GM23338 (cell line): ENCODE measurements around the gene CPEB3. TPM values are rescaled to one million over a fixed set of nuclear protein-coding genes. Genes with fewer than 3 reads are reported as not detected.

Experiments used
- ATAC-seq: fragments of 200-7000 bp; cut with Tn5 transposase; 3 replicates; pipeline ENCODE4 v1.9.1; 2020
- DNase-seq: peaks from one replicate; pipeline ENCODE4 v3.0.0-alpha.2; 2015; ENCODE audit warnings: low spot score
- H2AFZ ChIP-seq: fragments of 200-600 bp; sonication (generic); 2 replicates; pipeline ENCODE4 v1.8.0; 2016; ENCODE audit warnings: antibody characterized with exemption, mild to moderate bottlenecking, moderate library complexity
- H3F3A ChIP-seq: fragments of 200-600 bp; sonication (generic); replicated peaks from 2 replicates; pipeline ENCODE4 v1.8.0; 2017; ENCODE audit warnings: antibody characterized with exemption, mixed run types, low read depth
- H3K27ac ChIP-seq: fragments of 200-600 bp; sonication (generic); 2 replicates; pipeline ENCODE4 v1.6.1; 2016; ENCODE audit warnings: low read depth
- H3K27me3 ChIP-seq: fragments of 200-600 bp; sonication (generic); 2 replicates; pipeline ENCODE4 v1.8.0; 2016; ENCODE audit warnings: mild to moderate bottlenecking, mixed run types, moderate library complexity; ENCODE audit not compliant: insufficient read depth
- H3K36me3 ChIP-seq: fragments of 200-600 bp; sonication (generic); 2 replicates; pipeline ENCODE4 v1.8.0; 2016; ENCODE audit warnings: mild to moderate bottlenecking; ENCODE audit not compliant: insufficient read depth
- H3K4me1 ChIP-seq: fragments of 200-600 bp; sonication (generic); 2 replicates; pipeline ENCODE4 v1.8.0; 2016; ENCODE audit warnings: mild to moderate bottlenecking, moderate library complexity; ENCODE audit not compliant: insufficient read depth
- H3K4me2 ChIP-seq: fragments of 200-600 bp; sonication (generic); 2 replicates; pipeline ENCODE4 v1.7.1; 2017; ENCODE audit warnings: mixed run types
- H3K4me3 ChIP-seq: fragments of 200-600 bp; sonication (generic); 2 replicates; pipeline ENCODE4 v1.6.1; 2016; ENCODE audit warnings: mixed run types
- H3K79me2 ChIP-seq: fragments of 200-600 bp; sonication (generic); replicated peaks from 2 replicates; pipeline ENCODE4 v1.8.0; 2017; ENCODE audit warnings: mild to moderate bottlenecking; ENCODE audit not compliant: insufficient read depth
- H3K9me2 ChIP-seq: fragments of 200-600 bp; sonication (generic); 2 replicates; pipeline ENCODE4 v1.8.0; 2017; ENCODE audit not compliant: insufficient read depth
- H4K20me1 ChIP-seq: fragments of 200-600 bp; sonication (generic); replicated peaks from 2 replicates; pipeline ENCODE4 v1.8.0; 2017; ENCODE audit warnings: mild to moderate bottlenecking; ENCODE audit not compliant: insufficient read depth
- H3K27ac Mint-ChIP-seq: 2 replicates; pipeline ENCODE4 v1.8.0; 2020; ENCODE audit warnings: inconsistent platforms, mild to moderate bottlenecking, moderate library complexity, mixed read lengths
- H3K27me3 Mint-ChIP-seq: 3 replicates; pipeline ENCODE4 v1.8.0; 2022; ENCODE audit warnings: low read depth, mild to moderate bottlenecking, moderate library complexity, mixed read lengths, inconsistent platforms; ENCODE audit not compliant: insufficient read depth, poor library complexity
- H3K36me3 Mint-ChIP-seq: 3 replicates; pipeline ENCODE4 v1.8.0; 2021; ENCODE audit warnings: low read depth, mild to moderate bottlenecking, inconsistent platforms, moderate library complexity, mixed read lengths
- H3K4me1 Mint-ChIP-seq: 3 replicates; pipeline ENCODE4 v1.8.0; 2020; ENCODE audit warnings: mild to moderate bottlenecking, inconsistent platforms, mixed read lengths
- H3K4me3 Mint-ChIP-seq: 3 replicates; pipeline ENCODE4 v1.8.0; 2021; ENCODE audit warnings: moderate library complexity, mild to moderate bottlenecking, inconsistent platforms, mixed read lengths
- H3K9me3 Mint-ChIP-seq: 3 replicates; pipeline ENCODE4 v1.8.0; 2020; ENCODE audit warnings: moderate library complexity, mild to moderate bottlenecking, inconsistent platforms, mixed read lengths
- EZH2phosphoT487 ChIP-seq: fragments of 200-600 bp; sonication (generic); IDR thresholded peaks from one replicate; pipeline ENCODE4 v1.8.1; 2018; ENCODE audit warnings: antibody characterized with exemption; ENCODE audit not compliant: unreplicated experiment
- POLR2AphosphoS5 ChIP-seq: IDR thresholded peaks from 2 replicates; pipeline ENCODE4 v1.6.1; 2016; ENCODE audit warnings: antibody characterized with exemption, low read depth
- REST ChIP-seq: IDR thresholded peaks from one replicate; pipeline ENCODE4 v1.6.1; 2018; ENCODE audit warnings: antibody characterized with exemption; ENCODE audit not compliant: unreplicated experiment
- STAT1 ChIP-seq: IDR thresholded peaks from one replicate; pipeline ENCODE4 v1.6.1; 2016; ENCODE audit warnings: antibody characterized with exemption; ENCODE audit not compliant: unreplicated experiment
- ZNF114 ChIP-seq: fragments of 250-450 bp; sonication (Bioruptor Pico); IDR thresholded peaks from 2 replicates; pipeline ENCODE4 v1.5.0; 2020; ENCODE audit warnings: mild to moderate bottlenecking, moderate library complexity
- ZNF462 ChIP-seq: fragments of 250-450 bp; sonication (Bioruptor Pico); IDR thresholded peaks from 2 replicates; pipeline ENCODE4 v1.5.0; 2020; ENCODE audit warnings: mild to moderate bottlenecking, moderate library complexity
- polyA plus RNA-seq: library from polyadenylated mRNA; unstranded; fragments of >200 nt; fragmentation: Nextera tagmentation; extraction: Ambion mirVana; gene quantifications from 2 replicates; pipeline ENCODE4 v1.2.1, GENCODE V29; 2016
- total RNA-seq: library from RNA; depleted of rRNA; stranded (reverse); fragments of >200 nt; shearing (Covaris generic); gene quantifications from 2 replicates; pipeline ENCODE4 v1.2.3, GENCODE V29; 2014

CPEB3 gene
- total and polyA plus RNA-seq, 2 experiments from 2014 or later = 0.74 to 1.9 TPM

GRCh38 chr10:92183199-92183598 lies 107.7 kb downstream of the CPEB3 start (continued):
- TF ChIP-seq ZNF462 = no peak
- no peak for TF ChIP-seq REST
- TF ChIP-seq EZH2phosphoT487 = no peak
- TF ChIP-seq ZNF114 (CRISPR knock-in tag) = no peak
- TF ChIP-seq STAT1 = no peak
- no peak for TF ChIP-seq POLR2AphosphoS5

- DNase-seq = peak; percentile 32
- Mint-ChIP-seq H3K27me3 (no peaks in the 10 kb centered on the region), H3K36me3 (no peaks in the 10 kb centered on the region), H3K4me3 (no peak overlapping the region), H3K4me1 (peaks cover 6% of the 10 kb centered on the region; the same call in 2 of the 3 replicates), H3K9me3 (no peaks in the 10 kb centered on the region), H3K27ac (no peak overlapping the region)
- no peaks in the 10 kb centered on the region for H3F3A ChIP-seq
- no peak overlapping the region for H3K4me3 ChIP-seq
- H3K27me3 ChIP-seq = no peaks in the 10 kb centered on the region
- H3K4me2 ChIP-seq = no peak overlapping the region
- H3K79me2 ChIP-seq = no peaks in the 10 kb centered on the region
- H3K36me3 ChIP-seq = no peaks in the 10 kb centered on the region
- no peaks in the 10 kb centered on the region for H4K20me1 ChIP-seq
- no peaks in the 10 kb centered on the region for H3K9me2 ChIP-seq
- ATAC-seq = no peak; the same call in 2 of the 3 replicates
- no peaks in the 10 kb centered on the region for H3K4me1 ChIP-seq
- no peak overlapping the region for H2AFZ ChIP-seq
- no peak overlapping the region for H3K27ac ChIP-seq
- TF ChIP-seq REST = no peak
These were observed 109.3 kb downstream of the CPEB3 start for GRCh38 chr10:92181575-92181974.
